NOMO-1 treated with dmso at 0.1 percent for 144 hours (cell line): ENCODE results near the gene UBE2I.

Source experiments
- DNase-seq: peaks from one replicate; lab custom pipeline; 2025; ENCODE audit not compliant: unreplicated experiment; lab: John Stamatoyannopoulos, UW

UBE2I gene

GRCh38 chr16:1277151-1277598 lies 32.3 kb upstream of the UBE2I start:
- DNase-seq, result no peak

- DNase-seq, result no peak
Observed at GRCh38 chr16:1277617-1278282, 31.7 kb upstream of the UBE2I start.

GRCh38 chr16:1278477-1278876 lies 31.0 kb upstream of the UBE2I start:
- no peak for DNase-seq

GRCh38 chr16:1279081-1279944 lies 30.1 kb upstream of the UBE2I start:
- DNase-seq, result no peak

- no peak for DNase-seq
Observed at GRCh38 chr16:1279945-1280589, 29.4 kb upstream of the UBE2I start.

- no peak for DNase-seq
Observed at GRCh38 chr16:1280783-1281182, 28.7 kb upstream of the UBE2I start.

- no peak for DNase-seq
Observed at GRCh38 chr16:1281517-1281916, 27.9 kb upstream of the UBE2I start.

- no peak for DNase-seq
Observed at GRCh38 chr16:1282324-1282973, 27.0 kb upstream of the UBE2I start.

GRCh38 chr16:1283296-1283695 lies 26.1 kb upstream of the UBE2I start:
- no peak for DNase-seq

GRCh38 chr16:1283996-1284616 lies 25.3 kb upstream of the UBE2I start:
- DNase-seq, result no peak

GRCh38 chr16:1285669-1286512 lies 23.5 kb upstream of the UBE2I start:
- no peak for DNase-seq

- no peak for DNase-seq
Observed at GRCh38 chr16:1286513-1287094, 22.8 kb upstream of the UBE2I start.

- DNase-seq, result no peak
Observed at GRCh38 chr16:1287982-1288670, 21.3 kb upstream of the UBE2I start.

GRCh38 chr16:1288813-1289476 lies 20.5 kb upstream of the UBE2I start:
- no peak for DNase-seq

- DNase-seq, result no peak
Observed at GRCh38 chr16:1289477-1289866, 20.0 kb upstream of the UBE2I start.

- DNase-seq, result peak; percentile 21
Observed at GRCh38 chr16:1290063-1290501, 19.4 kb upstream of the UBE2I start.

GRCh38 chr16:1290860-1291575 lies 18.4 kb upstream of the UBE2I start:
- DNase-seq, result no peak

GRCh38 chr16:1291576-1291974 lies 17.9 kb upstream of the UBE2I start:
- DNase-seq, result no peak
